HG03575 (cell line): Measurements from ENCODE around the gene DYNC1I1.

Experiments
- ATAC-seq: cut with Tn5 transposase; IDR thresholded peaks from one replicate; pipeline ENCODE4 v1.9.1; 2021; ENCODE audit not compliant: unreplicated experiment, insufficient number of reproducible peaks, low FRiP score; ENCODE audit errors: extremely low read depth

DYNC1I1 gene

GRCh38 chr7:95772298-95772770 lies at the start of gene DYNC1I1:
DYNC1I1 (plus strand) TSS chr7:95772554; CDS start chr7:95804730, 32,176 bp downstream.
- ATAC-seq = no peak

GRCh38 chr7:95723583-95724180 lies 48.7 kb upstream of the DYNC1I1 start:
- ATAC-seq = no peak

GRCh38 chr7:95725205-95725604 lies 47.1 kb upstream of the DYNC1I1 start:
- ATAC-seq = no peak

GRCh38 chr7:95730493-95731280 lies 41.7 kb upstream of the DYNC1I1 start:
- ATAC-seq = no peak

GRCh38 chr7:95736635-95737034 lies 35.7 kb upstream of the DYNC1I1 start:
- no peak for ATAC-seq

DNA sequence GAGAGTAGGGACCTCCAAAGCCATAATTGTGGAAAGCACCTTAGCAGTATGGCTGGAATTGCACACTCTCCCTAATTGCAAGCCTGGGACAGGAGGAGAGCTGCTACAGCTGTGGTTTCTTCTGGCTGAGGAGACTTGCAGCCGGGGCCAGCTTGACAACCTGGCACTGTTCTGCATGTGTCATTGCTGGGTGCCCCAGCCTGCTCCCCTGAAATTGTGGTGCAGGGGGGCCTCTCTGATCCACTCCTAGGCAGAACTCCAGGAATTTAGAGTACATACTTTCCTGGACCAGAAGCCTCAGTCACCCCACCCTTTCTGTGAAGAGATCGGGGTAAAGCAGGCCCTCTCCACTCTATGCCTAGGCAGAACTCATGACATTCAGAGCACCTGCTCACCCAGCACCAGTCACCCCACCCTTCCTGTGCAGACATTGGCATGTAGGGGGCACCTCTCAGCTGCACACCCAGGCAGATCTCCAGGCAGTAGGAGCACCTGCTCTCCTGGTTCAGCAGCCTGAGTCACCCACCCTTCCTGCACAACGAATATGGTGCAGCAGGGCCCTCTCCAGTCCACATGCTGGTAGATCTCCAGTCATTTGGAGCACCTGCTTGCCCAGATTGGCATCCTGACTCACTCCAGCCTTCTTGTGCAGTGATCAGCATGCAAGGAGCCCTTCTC lies 34.4 kb upstream of the DYNC1I1 start:
- ATAC-seq = no peak

DNA sequence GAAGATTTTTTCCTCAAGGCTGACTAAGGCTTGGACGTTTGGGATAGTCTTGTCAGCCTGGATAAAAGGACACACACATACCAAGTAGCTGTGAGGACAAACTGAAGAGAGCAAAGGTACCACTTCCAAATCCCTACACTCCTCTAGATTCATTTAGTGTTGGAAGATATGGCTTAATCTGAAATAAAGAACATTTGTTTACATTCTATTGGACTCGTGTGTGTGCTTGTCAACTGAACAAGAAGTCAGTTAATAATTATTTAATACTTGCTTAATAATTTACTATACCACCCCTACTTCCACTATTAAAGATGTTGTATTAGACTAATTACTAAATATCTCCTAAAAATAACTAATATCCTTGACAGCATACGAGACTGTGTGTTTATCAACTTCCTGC lies 23.3 kb upstream of the DYNC1I1 start:
- ATAC-seq = no peak

DNA sequence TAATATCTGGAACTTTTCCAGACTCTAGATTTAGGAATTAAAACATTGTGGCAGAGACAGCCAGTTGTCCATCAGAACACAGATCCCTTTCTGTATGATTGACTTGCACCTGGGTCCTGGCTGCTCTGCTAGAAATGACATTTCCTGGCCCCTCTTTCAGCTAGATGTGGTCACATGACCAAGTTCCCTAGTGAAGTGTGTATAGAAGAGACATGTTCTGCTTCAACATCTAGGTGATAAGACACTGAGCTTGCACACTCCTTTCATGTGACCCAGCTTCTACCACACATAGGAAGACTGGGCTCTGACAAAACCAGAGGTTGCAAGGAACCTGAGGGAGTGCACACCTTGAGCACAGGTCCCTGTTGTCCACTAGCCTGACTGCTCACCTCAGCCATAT lies 22.8 kb upstream of the DYNC1I1 start:
- no peak for ATAC-seq

- no peak for ATAC-seq
Measured at GRCh38 chr7:95753440-95753839, 18.9 kb upstream of the DYNC1I1 start.

DNA sequence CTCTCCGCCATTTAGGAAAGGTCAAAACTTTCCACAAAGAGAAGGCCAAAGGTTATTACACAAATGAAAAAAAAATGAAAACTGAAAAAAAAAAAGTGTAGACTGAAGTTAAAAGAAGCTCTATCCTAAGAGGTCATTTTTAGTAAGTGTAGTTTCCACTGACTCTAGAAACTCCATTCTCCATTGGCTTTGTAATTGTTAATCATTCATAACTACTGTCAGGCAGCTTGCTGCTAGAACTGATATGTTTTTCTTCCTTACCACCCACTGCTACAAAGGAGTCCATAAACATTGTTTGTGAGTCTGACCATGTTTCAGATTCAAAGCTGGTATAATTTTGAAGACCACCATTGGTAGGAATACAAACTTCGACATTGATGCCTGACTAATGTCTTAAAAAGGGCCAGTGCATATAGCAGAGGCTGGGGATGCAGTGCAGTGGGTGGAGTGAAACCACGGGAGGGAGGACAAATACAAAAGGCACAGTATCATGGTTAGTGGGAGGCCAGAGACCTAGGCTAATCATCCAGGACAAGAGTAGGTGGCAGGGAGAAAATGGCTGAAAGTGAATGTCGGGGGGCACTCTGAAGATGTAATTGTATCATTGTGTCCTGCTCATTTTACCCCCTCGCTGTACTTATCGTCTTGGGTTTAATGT lies 16.9 kb upstream of the DYNC1I1 start:
- ATAC-seq = no peak

GRCh38 chr7:95758187-95758586 lies 14.2 kb upstream of the DYNC1I1 start:
- ATAC-seq = no peak

DNA sequence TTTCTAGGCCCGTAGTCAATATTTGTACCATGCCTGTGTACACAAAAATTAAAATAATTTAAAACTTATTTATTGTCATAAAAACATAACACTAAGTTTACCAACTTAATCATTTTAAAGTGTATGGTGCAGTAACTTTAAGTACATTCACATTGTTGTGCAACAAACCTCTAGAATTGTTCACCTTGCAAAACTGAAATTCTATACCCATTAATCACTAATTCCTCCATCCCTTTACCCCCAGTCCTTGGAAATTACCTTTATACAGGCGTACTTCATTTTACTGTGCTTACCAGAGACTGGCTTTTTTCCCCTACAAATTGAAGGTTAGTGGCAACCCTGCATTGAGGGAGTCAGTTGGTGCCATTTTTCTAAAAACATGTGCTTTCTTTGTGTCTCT lies 6.3 kb upstream of the DYNC1I1 start:
- no peak for ATAC-seq

DNA sequence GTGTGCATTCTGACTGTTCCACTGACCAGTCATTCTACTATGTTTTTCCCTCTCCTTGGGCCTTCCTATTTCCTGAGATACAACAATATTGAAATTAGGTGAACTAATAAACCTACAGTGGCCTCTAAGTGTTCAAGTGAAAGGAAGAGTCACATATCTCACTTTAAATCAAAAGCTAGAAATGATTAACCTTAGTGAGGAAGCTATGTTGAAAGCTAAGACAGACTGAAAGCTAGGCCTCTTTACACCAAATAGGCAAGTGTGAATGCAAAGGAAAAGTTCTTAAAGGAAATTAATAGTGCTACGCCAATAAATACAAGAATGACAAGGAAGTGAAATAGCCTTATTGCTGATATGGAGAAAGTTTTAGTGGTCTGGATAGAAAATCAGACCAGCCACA lies 5.7 kb upstream of the DYNC1I1 start:
- no peak for ATAC-seq

- ATAC-seq = no peak
Measured at GRCh38 chr7:95772771-95773581, 622 bp downstream of the DYNC1I1 start.

GRCh38 chr7:95776561-95777185 lies 4.3 kb downstream of the DYNC1I1 start:
- no peak for ATAC-seq

DNA sequence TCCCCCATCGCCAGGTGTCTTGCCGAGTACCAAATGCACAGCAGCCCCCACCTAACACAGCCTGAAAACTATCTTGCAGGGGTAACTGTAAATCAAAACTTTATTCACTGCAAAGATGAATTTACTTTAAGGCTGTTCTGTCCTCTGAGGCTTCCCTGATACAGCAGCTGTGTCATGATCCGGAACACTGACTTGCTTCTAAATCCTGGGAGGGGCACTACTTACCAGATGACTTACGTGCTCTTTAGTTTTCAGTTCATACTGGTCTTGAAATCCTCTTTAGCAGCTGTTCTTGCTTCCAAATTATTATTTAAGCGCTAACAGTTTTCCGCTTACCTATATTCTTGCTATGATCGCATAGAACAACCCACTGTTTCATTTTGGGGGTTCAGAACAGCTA lies 4.9 kb downstream of the DYNC1I1 start:
- no peak for ATAC-seq

GRCh38 chr7:95780665-95781064 lies 8.3 kb downstream of the DYNC1I1 start:
- no peak for ATAC-seq

- no peak for ATAC-seq
Measured at GRCh38 chr7:95781961-95782586, 9.7 kb downstream of the DYNC1I1 start.
